NCI-H69 (cell line): Measurements from ENCODE around the gene LRRC8C.

Source experiments
- DNase-seq: peaks from one replicate; lab custom pipeline; 2025; lab: John Stamatoyannopoulos, UW

Gene LRRC8C

GRCh38 chr1:89671775-89672488 lies 39.0 kb downstream of the LRRC8C start:
- DNase-seq = no peak

DNA sequence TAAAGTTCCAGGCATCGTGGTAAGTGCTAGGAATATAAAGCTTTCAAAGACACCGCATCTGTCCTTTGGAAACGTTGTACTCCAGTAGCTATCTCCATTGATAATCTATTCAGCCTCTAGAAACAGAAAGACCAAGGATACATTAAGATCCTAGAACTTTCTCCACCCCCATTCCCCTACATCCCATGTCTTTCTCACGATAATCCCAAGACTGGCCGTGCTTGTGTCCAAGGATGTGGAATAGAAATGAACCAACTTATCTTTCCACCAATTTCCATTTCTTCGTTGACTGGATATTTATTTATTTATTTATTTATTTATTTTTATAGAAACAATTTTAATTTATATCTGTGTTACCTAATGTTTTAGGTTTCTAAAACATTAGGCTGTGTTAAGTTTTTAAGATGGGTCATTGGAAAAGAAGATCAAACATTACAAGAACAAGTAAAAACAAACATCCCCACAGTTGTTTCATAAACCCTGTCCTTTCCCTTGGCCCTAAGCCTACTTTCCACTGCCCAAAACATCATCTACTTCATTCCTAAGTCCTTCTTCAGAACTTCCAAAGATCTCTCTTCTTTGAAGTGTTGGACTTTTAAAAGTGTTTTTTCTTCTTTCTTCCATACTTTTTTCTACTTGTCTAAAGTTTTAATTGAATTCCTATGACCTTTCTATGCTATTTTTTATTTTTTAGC lies 39.7 kb downstream of the LRRC8C start:
- no peak for DNase-seq

DNA sequence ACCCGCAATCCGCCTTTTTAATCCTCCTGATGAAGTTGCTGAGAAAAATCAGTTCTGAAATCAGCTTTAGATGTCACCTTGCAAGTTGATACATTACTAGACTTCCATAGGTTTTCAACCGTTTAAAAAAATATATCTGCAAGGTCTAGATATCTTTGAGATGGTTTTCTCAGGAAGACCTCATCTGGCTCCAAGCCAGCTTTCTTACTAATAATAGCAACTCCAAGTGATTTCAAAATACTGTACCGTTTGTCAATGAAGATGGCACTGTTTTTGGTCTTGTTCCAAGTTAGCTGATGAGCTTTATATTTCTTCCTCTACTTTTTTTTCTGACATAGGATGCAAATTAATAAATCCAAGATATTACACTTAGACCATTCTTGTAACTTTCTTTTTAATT lies 40.3 kb downstream of the LRRC8C start:
- no peak for DNase-seq

DNA sequence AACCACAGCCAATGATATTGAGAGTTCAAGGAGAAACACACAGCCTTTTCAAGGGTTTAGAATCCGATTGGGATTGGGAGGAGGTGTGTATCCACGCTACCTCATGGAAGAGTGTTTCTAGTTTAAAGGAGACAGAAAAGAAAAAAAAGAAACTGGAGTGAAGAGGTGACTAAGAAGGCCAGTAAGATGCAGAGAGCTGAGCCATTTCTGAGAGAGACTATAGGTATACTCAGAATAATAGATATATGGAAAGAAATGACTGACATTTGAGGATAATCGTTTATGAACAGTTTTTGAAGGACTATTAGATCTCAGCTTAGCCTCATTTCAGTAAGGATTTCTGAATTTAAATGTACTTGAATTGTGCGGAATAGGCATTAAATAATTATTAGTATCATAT lies 42.8 kb downstream of the LRRC8C start:
- DNase-seq = no peak

GRCh38 chr1:89681045-89681729 lies 48.3 kb downstream of the LRRC8C start:
- DNase-seq = no peak

DNA sequence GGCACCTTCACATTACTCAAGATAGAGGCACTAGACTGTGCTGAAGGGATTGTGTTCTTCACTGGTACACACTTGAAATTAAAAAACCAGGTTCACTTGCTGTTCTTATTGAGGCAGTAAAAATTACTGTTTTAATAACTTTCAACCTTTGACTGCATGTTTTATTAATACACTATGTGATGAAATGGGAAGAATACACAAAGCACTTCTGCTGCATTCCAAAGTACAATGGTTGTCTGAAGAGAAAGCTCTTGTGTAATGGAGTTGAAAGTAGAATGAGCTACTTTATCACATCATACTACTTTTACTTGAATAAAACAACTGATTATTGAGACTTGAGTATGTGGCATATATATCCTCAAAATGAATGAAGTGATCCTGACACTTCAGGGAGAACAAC lies 49.7 kb downstream of the LRRC8C start:
- DNase-seq = no peak

- DNase-seq = no peak
These were observed 52.5 kb downstream of the LRRC8C start for GRCh38 chr1:89685461-89685860.

DNA sequence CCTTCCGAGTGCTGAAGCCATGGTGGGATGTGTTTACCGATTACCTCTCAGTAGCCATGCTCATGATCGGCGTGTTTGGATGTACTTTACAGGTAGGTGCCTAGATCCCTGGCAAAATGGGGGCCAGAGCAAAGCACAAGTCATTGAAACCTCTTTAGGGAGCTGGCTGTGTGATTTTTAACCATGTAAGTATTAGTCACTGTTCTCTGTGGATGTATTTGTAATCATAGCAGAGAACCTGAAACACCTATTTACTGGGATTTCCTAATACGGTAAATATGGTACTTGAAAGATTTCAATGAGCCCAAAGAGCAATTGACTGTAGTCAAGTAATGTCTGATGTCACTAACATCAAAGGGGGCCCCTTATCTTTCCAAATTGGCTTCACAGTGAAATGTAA lies 53.6 kb downstream of the LRRC8C start:
- no peak for DNase-seq

DNA sequence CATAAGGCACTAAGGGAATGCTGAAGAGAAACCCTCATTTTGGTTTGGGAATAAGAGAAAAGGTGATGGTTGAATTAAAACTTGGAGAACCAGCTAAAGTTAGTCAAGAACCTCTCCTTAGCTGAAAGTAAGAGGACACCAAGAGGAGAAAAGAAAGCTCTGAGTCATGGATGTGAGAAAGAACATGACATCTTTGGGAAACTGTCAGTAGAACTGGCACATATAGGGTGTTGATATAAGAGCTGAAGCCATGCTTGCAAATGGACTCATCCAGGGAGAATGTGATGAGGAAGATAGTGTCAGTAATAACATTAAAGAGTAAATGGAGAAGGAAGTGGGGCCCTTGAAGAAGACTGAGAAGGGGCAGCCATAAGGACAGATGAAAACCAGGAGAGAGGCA lies 54.3 kb downstream of the LRRC8C start:
- no peak for DNase-seq

DNA sequence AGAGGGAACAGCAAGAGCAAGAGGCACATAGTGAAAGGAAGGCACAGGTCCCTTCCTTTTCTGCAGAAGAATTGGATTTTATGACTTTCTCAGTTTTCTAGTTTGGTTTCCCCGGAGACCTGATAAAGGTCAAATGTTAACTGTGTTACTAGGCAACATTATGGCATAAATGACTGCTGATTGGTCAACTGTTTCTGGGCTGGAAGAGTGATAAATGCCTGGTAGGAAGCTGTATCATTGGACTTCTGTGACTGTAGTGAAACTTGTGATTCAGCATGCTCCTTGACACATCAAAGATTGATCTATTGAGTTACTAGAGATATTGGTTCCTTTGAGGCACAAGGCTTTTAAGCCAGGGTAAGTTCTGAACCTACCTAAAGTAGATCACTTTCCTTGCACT lies 55.7 kb downstream of the LRRC8C start:
- DNase-seq = no peak

- no peak for DNase-seq
These were observed 56.3 kb downstream of the LRRC8C start for GRCh38 chr1:89689234-89689633.

DNA sequence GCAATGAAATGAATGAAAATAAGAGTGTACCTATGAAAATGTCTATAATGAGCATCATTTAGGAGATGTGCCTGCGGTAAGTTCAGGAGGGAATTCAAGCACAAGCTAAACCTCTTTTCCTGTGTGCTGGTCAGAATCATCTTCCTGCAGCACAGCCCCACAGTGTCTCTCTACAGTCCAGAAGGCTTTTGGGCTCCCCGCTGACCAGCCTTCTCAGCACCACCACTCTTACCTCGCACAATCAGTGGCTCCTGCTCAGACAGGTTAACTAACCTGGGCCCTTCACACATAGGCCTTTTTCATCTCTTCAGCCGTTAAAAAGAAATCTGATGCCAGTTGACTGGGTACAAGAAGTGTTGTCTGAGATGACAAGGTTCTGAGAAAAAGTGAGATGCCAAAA lies 57.7 kb downstream of the LRRC8C start:
- DNase-seq = no peak

GRCh38 chr1:89692601-89693521 lies 59.9 kb downstream of the LRRC8C start:
- no peak for DNase-seq

GRCh38 chr1:89695847-89696246 lies 62.9 kb downstream of the LRRC8C start:
- DNase-seq = no peak

- DNase-seq = no peak
These were observed 64.5 kb downstream of the LRRC8C start for GRCh38 chr1:89697383-89697782.

GRCh38 chr1:89698020-89698560 lies 65.2 kb downstream of the LRRC8C start:
- DNase-seq = no peak

- no peak for DNase-seq
These were observed 65.7 kb downstream of the LRRC8C start for GRCh38 chr1:89698624-89699023.

GRCh38 chr1:89699451-89699986 lies 66.6 kb downstream of the LRRC8C start:
- no peak for DNase-seq

DNA sequence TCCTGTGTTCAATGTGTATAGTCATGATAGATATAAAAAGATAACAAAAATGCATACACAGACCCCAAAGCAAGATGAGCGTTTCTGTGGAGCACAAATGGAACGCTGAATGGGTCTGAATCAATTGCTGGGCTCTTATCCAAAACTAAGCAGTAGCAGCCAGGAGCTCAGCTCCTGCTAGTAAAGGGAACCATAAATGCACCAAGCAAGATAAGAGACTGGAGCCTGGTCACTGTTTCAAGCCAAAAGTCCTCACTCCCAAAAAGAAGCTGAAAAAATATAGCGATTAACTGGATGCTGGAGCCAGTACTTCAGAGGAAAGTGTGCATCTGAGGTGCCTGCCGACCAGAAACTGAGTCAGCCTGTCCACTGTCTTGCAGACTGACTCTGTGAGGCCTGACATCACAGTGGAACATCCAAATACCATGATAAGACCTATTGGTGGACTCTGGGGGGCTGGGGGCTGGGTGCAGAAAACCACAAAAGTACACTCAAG lies 68.9 kb downstream of the LRRC8C start:
- no peak for DNase-seq

DNA sequence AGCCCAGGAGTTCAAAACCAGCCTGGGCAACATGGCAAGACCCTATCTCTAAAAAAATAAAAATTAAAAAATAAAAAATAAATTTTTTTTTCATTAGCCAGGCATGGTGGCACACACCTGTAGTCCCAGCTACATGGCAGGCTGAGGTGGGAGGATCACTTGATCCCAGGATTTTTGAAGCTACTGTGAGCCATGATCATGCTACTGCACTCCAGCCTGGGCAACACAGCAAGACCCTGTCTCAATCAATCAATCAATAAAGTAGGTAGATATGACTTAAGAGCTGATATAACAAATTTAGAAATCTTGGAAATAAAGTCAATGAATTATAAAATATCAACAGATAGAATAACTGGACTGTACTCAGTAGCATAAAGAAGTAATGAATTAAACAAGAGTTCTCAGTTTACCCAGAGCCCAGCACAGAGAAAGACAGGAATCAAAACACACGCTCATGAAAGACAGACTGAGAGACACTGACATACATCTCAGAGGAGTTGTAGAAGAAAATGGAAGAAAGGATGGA lies 69.7 kb downstream of the LRRC8C start:
- no peak for DNase-seq

- DNase-seq = no peak
These were observed 70.5 kb downstream of the LRRC8C start for GRCh38 chr1:89703469-89703868.
